CD4-positive, alpha-beta T cell treated with Interleukin-17A for 1 hour (primary cell): Measurements from ENCODE around the gene NSMCE3.
"Not testable (repeated sequence)": the region's sequence is repeated elsewhere in the genome, so short reads cannot be mapped to it uniquely, and the experiment has no call there.

Experiments used
- DNase-seq: peaks from one replicate; pipeline ENCODE4 v3.0.0-alpha.2; 2020

NSMCE3 gene

GRCh38 chr15:29268706-29269484 lies 727 bp downstream of the NSMCE3 start:
- DNase-seq, result peak; percentile 62

- DNase-seq, result no peak
Measured at GRCh38 chr15:29266052-29266582, 3.5 kb downstream of the NSMCE3 start.

GRCh38 chr15:29263289-29263688 lies 6.3 kb downstream of the NSMCE3 start:
- DNase-seq, result no peak

GRCh38 chr15:29262738-29263137 lies 6.9 kb downstream of the NSMCE3 start:
- peak; percentile 19 for DNase-seq

- DNase-seq, result no peak
Measured at GRCh38 chr15:29260896-29261295, 8.7 kb downstream of the NSMCE3 start.

GRCh38 chr15:29259233-29259632 lies 10.4 kb downstream of the NSMCE3 start:
- no peak for DNase-seq

GRCh38 chr15:29252234-29252633 lies 17.4 kb downstream of the NSMCE3 start:
- DNase-seq, result no peak

GRCh38 chr15:29244544-29244943 lies 25.1 kb downstream of the NSMCE3 start:
- no peak for DNase-seq

- DNase-seq, result no peak
Measured at GRCh38 chr15:29244123-29244522, 25.5 kb downstream of the NSMCE3 start.

GRCh38 chr15:29242456-29243242 lies 27.0 kb downstream of the NSMCE3 start:
- DNase-seq, result no peak

GRCh38 chr15:29241207-29241606 lies 28.4 kb downstream of the NSMCE3 start:
- no peak for DNase-seq

- no peak for DNase-seq
Measured at GRCh38 chr15:29239395-29239794, 30.2 kb downstream of the NSMCE3 start.

GRCh38 chr15:29233566-29233965 lies 36.1 kb downstream of the NSMCE3 start:
- DNase-seq, result no peak

- DNase-seq, result no peak
Measured at GRCh38 chr15:29226436-29227208, 43.0 kb downstream of the NSMCE3 start.

- DNase-seq, result no peak
Measured at GRCh38 chr15:29225534-29226234, 43.9 kb downstream of the NSMCE3 start.

- not testable (repeated sequence) for DNase-seq
Measured at GRCh38 chr15:29224987-29225363, 44.6 kb downstream of the NSMCE3 start.

- DNase-seq, result not testable (repeated sequence)
Measured at GRCh38 chr15:29224235-29224986, 45.2 kb downstream of the NSMCE3 start.

GRCh38 chr15:29223640-29224039 lies 46.0 kb downstream of the NSMCE3 start:
- DNase-seq, result no peak

GRCh38 chr15:29222129-29222853 lies 47.3 kb downstream of the NSMCE3 start:
- DNase-seq, result no peak

- no peak for DNase-seq
Measured at GRCh38 chr15:29220852-29221251, 48.8 kb downstream of the NSMCE3 start.

GRCh38 chr15:29216955-29217354 lies 52.7 kb downstream of the NSMCE3 start:
- no peak for DNase-seq
